Spleen (tissue), 11 donors: Measurements from ENCODE around the gene GPNMB. TPM values are rescaled to one million over a fixed set of nuclear protein-coding genes. Genes with fewer than 3 reads are reported as not detected.

ENCODE experiments used
- DNase-seq: peaks from one replicate; pipeline ENCODE4 v3.0.0-alpha.2; 2020
- H3K27ac ChIP-seq, 8 donors: fragments of 200-600 bp; sonication (generic) in 7 of 8; 1 replicate in 4 of 8; 2 replicates in 4 of 8; pipeline versions ENCODE4 v1.5.0 to v1.8.0; 2016 to 2021; ENCODE audit warnings: inconsistent platforms in 4 of 8, mild to moderate bottlenecking in 4 of 8, moderate library complexity in 1 of 8
- H3K27me3 ChIP-seq, 7 donors: fragments of 200-600 bp; sonication (generic) in 6 of 7; replicated peaks in 1 of 7; 1 replicate in 4 of 7; 2 replicates in 3 of 7; pipeline versions ENCODE4 v1.5.0 to v1.8.0; 2016 to 2021; ENCODE audit warnings: inconsistent platforms in 3 of 7, mild to moderate bottlenecking in 1 of 7
- H3K36me3 ChIP-seq, 6 donors: fragments of 200-600 bp; sonication (generic) in 5 of 6; 1 replicate in 4 of 6; 2 replicates in 2 of 6; pipeline versions ENCODE4 v1.5.0 to v1.8.0; 2016 to 2021; ENCODE audit warnings: inconsistent platforms in 2 of 6
- H3K4me1 ChIP-seq, 6 donors: fragments of 200-600 bp; sonication (generic) in 5 of 6; 1 replicate in 3 of 6; 2 replicates in 3 of 6; pipeline versions ENCODE4 v1.5.0 to v1.8.0; 2016 to 2021; ENCODE audit warnings: inconsistent platforms in 3 of 6
- H3K4me3 ChIP-seq, 8 donors: fragments of 200-600 bp; sonication (generic) in 7 of 8; 1 replicate in 4 of 8; 2 replicates in 4 of 8; pipeline versions ENCODE4 v1.5.0 to v1.8.0; 2016 to 2021; ENCODE audit warnings: inconsistent platforms in 4 of 8, mild to moderate bottlenecking in 4 of 8, moderate library complexity in 2 of 8
- H3K9me3 ChIP-seq, 8 donors: fragments of 200-600 bp; sonication (generic) in 7 of 8; 1 replicate in 4 of 8; 2 replicates in 4 of 8; pipeline versions ENCODE4 v1.5.0 to v1.8.0; 2016 to 2021; ENCODE audit warnings: inconsistent platforms in 4 of 8
- CTCF ChIP-seq, 11 experiments: fragments of 200-600 bp in 7 of 11; fragments of 450-650 bp in 4 of 11; sonication (generic) in 4 of 11; IDR thresholded peaks in 8 of 11; conservative IDR thresholded peaks in 3 of 11; 1 replicate in 7 of 11; 2 replicates in 4 of 11; pipeline versions ENCODE4 v1.4.0 to v1.8.0; 2016 to 2021; ENCODE audit warnings: antibody characterized with exemption in 11 of 11, inconsistent platforms in 4 of 11, mild to moderate bottlenecking in 1 of 11
- POLR2A ChIP-seq, 3 donors: fragments of 450-650 bp; IDR thresholded peaks; one replicate each; pipeline ENCODE4 v1.5.1; 2017; ENCODE audit warnings: antibody characterized with exemption in 3 of 3, mild to moderate bottlenecking in 1 of 3
- POLR2AphosphoS5 ChIP-seq, 3 donors: sonication (generic); formaldehyde crosslinking; IDR thresholded peaks; one replicate each; pipeline ENCODE4 v1.5.1; 2017; ENCODE audit warnings: antibody characterized with exemption in 3 of 3
- WGBS, 5 donors: extraction: QIAGEN DNeasy Blood & Tissue Kit in 3 of 5; methylation state at CpG; one replicate each; pipeline versions ENCODE4 v1.1.5 to v1.1.7; 2013 to 2018; 5-methylcytosine and 5-hydroxymethylcytosine counted together
- intact Hi-C: fragments of 100-400 bp; cut with DNase I; formaldehyde crosslinking; loops from one replicate; pipeline ENCODE4 v1.15.0; 2023; ENCODE audit warnings: low total_unique reads
- polyA plus RNA-seq, 3 donors: library from polyadenylated mRNA; stranded (reverse); fragments of 200-250 nt; gene quantifications; one replicate each; pipeline ENCODE4 v1.2.1, GENCODE V29; 2013
- total RNA-seq, 7 donors: library from RNA; depleted of rRNA in 3 of 7; stranded (reverse); fragments of >200 nt in 3 of 7; fragmentation: NEBNext Ultra II Directional in 4 of 7; extraction: Animal tissue kit (Norgen Biotek cat#: 25700) in 4 of 7; gene quantifications; one replicate each; pipeline versions ENCODE4 v1.1.0 to v1.2.1, GENCODE V29; 2016 to 2021
- donor health status: healthy with polysubstance abuse.
- donor health status: DM: no; HTN: no; CAD: no; lungs with moderate emphysema.
- donor health status: DM: no; HTN: no; CAD: no.
- donor health status: Bipolar disorder and iron deficiency.
- donor health status: healthy.
- donor health status: DM: no; HTN: no; CAD: no.
- donor health status: DM: yes; HTN: yes; CAD: no.

GPNMB gene
- total and polyA plus RNA-seq, 10 donors = 8.8 to 64.8 (median 28.9) TPM

- Histone ChIP-seq H3K4me3 (no peak overlapping the region), H3K9me3 (no peaks in the 10 kb centered on the region), H3K4me1 (peaks cover 0 to 6% (median 0%) of the 10 kb centered on the region in 6 donors), H3K27ac (no peak overlapping the region), H3K36me3 (no peaks in the 10 kb centered on the region), H3K27me3 (no peaks in the 10 kb centered on the region)
- WGBS, 5 donors = 82 to 87% (median 82%) methylated on average over 17 to 18 of the region's 18 CpGs
- DNase-seq = no peak
- intact Hi-C loops = no loop called here
- TF ChIP-seq POLR2AphosphoS5 (IDR thresholded peaks at IDR 0.05) = no peak
- TF ChIP-seq POLR2A (IDR thresholded peaks at IDR 0.05) = no peak
- TF ChIP-seq CTCF (IDR thresholded peaks at IDR 0.05 in 8 of 11, conservative IDR thresholded peaks at IDR 0.05 in 3 of 11) = no peak
Observed at GRCh38 chr7:23285657-23286646, 39.4 kb downstream of the GPNMB start.

GRCh38 chr7:23287612-23288011 lies 41.0 kb downstream of the GPNMB start:
- TF ChIP-seq POLR2AphosphoS5 (IDR thresholded peaks at IDR 0.05) (no peak), POLR2A (IDR thresholded peaks at IDR 0.05) (no peak), CTCF (IDR thresholded peaks at IDR 0.05 in 8 of 11, conservative IDR thresholded peaks at IDR 0.05 in 3 of 11) (no peak)
- Histone ChIP-seq H3K4me1 (peaks cover 0 to 6% (median 0%) of the 10 kb centered on the region in 6 donors), H3K36me3 (no peaks in the 10 kb centered on the region), H3K27me3 (no peaks in the 10 kb centered on the region), H3K4me3 (no peak overlapping the region), H3K27ac (no peak overlapping the region), H3K9me3 (no peaks in the 10 kb centered on the region)
- intact Hi-C loops = no loop called here
- WGBS, 5 donors = 43 to 85% (median 59%) methylated on average over 5 of the region's 5 CpGs
- no peak for DNase-seq

GRCh38 chr7:23290993-23291392 lies 44.4 kb downstream of the GPNMB start:
- Histone ChIP-seq H3K27ac (no peak overlapping the region), H3K36me3 (no peaks in the 10 kb centered on the region), H3K4me3 (no peak overlapping the region), H3K9me3 (no peaks in the 10 kb centered on the region), H3K4me1 (peaks cover 0 to 6% (median 0%) of the 10 kb centered on the region in 6 donors), H3K27me3 (no peaks in the 10 kb centered on the region)
- intact Hi-C loops = no loop called here
- WGBS, 5 donors = 90 to 96% (median 95%) methylated on average over 9 of the region's 9 CpGs
- no peak for DNase-seq
- TF ChIP-seq CTCF (IDR thresholded peaks at IDR 0.05 in 8 of 11, conservative IDR thresholded peaks at IDR 0.05 in 3 of 11) (no peak), POLR2AphosphoS5 (IDR thresholded peaks at IDR 0.05) (no peak), POLR2A (IDR thresholded peaks at IDR 0.05) (no peak)

- H3K4me1 ChIP-seq = peaks cover 0 to 6% (median 0%) of the 10 kb centered on the region in 6 donors
- TF ChIP-seq POLR2AphosphoS5 (IDR thresholded peaks at IDR 0.05) (no peak), CTCF (IDR thresholded peaks at IDR 0.05 in 8 of 11, conservative IDR thresholded peaks at IDR 0.05 in 3 of 11) (no peak), POLR2A (IDR thresholded peaks at IDR 0.05) (no peak)
- H3K27me3 ChIP-seq = no peaks in the 10 kb centered on the region
- WGBS, 5 donors = 61 to 78% (median 68%) methylated on average over 3 of the region's 3 CpGs
- no peak overlapping the region for H3K4me3 ChIP-seq
- no peaks in the 10 kb centered on the region for H3K9me3 ChIP-seq
- intact Hi-C loops = no loop called here
- H3K27ac ChIP-seq = no peak overlapping the region
- no peak for DNase-seq
- no peaks in the 10 kb centered on the region for H3K36me3 ChIP-seq
Observed at GRCh38 chr7:23291957-23292560, 45.5 kb downstream of the GPNMB start.
